Fibroblast of skin of right quadriceps (primary cell): ENCODE results near the gene CDYL.

Source experiments
- DNase-seq: peaks from one replicate; pipeline ENCODE4 v3.0.0-alpha.2; 2013

The CDYL gene

DNA sequence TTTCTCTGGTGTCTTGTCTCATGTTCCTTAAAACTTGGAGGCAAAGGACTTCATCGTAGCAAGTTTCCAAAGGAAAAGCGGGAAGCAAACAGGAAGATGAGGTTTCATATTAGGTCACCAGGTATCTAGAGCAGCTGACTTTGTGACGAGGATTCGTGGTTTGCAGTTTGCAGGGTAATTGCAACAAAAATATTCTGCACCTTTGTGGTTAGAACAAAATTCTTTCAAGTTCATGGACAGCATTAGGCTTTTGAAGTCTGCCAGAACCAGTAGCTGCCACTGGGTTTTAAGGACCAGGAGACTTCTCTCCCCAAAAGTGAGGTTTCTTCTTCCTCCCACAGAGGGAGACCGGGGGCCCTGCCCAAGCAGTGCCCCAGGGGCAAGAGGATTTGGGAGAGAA lies 164.2 kb downstream of the CDYL start:
- DNase-seq, result no peak

DNA sequence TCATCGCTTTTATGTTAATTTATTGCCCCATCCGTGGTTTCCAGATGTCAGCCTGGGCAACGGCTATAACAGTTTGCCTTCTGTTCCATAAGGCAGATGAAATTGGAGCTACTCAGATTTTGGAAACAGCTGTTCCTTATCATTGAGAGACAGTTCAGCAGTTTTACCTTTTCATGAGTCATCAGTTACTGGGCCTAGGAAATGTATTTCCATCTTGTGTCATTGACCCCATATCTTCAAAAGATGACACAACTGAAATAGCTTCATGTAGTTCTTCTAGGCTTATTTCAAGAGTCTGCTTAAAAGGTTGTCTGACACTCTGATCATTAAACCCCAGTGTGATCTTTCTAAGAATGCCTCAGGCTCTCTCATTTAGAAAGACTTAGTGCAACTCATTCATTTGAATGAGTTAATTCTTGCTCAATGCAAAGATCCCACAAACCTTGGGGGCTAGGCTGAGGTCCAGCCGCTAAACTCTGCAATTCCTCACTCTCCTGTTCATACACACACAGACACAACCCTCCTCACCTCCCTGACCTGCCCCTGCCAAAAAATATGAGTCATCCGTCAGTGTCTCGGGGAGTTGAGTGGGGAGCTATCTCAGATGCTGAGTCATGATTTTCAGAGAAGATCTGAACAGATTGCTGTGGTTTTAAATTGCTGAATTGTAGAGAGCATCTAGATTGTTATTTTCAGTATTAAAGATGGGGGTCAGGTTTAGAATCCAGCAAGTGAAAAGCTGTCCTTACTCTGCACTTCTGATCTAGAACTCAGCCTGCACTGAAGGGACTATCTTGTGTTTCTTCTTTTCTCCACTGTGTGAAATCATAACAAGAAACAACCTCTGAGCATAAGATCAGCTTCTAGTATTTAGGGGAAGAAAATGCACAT lies 165.8 kb downstream of the CDYL start:
- DNase-seq, result peak; percentile 98

DNA sequence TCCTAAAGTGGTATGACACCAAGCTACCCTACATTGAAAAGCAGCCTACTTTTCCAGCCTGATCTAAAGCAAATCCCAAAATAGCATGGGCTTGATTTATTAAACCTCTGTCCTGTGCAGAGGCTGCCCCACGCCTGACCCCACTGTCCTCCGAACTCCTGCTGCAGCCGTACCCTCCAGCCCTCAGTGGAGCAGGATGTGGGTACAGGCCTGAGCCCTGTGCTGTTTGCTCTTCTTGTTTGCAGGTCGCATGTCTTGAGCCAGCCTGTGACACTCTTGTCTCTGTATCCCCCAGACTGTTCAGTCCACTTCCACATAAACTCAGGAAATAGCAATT lies 166.4 kb downstream of the CDYL start:
- DNase-seq, result no peak

DNA sequence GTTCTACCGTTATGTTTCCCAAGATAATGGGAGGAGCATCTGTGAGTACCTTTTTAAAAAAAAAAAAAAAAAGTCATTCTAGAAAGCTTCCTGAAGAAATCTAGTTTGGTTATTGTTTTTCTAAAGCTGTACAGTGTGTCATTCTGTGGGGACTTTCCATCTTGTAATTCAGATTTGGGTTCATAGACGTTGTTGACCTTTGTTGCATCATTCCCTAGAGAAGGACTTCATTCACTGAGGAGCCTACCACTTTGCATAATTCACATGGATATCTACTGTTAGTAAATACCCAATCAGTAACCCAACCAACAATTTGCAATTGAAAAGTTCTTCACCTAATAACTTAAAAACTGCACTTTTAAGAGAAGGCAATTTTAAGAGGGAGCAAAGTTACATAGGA lies 167.5 kb downstream of the CDYL start:
- DNase-seq, result no peak

DNA sequence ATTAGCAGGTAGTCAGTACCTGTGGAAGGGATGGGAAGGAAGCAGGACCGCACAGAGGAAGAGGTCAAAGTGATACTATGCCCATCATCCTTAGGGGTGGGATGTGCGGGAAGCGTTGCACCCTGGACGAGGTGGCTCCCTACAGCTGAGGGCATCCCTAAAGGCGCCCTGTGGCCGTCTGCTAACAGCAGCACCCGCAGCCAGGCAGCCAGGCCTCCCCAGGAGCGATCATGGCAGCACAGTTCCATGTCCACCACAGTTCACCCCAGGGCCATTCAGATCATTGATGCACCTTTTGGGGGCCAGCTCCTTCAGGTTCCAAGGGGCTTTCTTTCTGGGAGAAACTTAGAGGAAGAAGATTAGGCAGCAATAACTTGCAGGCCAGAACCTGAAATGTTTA lies 168.1 kb downstream of the CDYL start:
- DNase-seq, result no peak

DNA sequence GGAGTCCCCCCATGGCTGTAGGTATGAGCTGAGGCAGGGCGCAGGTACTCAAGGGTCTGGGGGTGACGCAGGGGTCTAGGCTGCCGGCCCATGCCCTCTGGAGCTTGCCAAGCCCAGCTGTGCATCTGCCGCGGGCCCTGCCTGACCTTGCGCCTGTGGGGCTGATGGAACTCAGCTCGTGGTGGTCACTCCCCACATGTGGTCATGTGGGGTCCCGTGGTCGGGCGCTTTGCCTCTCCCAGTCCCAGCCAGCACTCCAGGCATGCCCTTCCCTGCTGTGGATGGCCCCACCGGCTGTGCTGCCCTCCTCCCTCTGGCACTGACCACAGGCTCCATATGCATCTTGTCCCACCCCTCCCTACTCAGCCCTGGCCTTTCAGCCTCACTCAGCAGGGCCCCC lies 170.3 kb downstream of the CDYL start:
- no peak for DNase-seq

DNA sequence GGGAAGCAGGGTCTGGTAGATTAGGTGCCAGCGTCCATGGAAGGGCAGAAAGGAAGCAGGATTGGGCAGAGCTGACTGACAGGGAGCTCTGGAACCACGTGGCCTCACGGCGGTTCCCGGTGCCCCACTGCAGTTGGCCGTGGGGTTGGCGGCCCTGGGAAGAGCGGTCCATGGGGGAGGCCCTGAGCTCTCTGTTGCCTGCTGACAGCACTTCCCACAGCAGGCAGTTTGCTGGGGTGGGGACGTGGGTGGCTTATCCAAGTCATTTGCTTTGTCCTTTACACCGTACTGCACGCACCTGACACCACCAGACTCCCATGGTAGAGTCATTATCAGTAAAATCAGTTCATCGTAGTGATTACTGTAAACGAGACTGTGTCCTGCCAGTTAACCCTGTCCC lies 171.5 kb downstream of the CDYL start:
- no peak for DNase-seq

DNA sequence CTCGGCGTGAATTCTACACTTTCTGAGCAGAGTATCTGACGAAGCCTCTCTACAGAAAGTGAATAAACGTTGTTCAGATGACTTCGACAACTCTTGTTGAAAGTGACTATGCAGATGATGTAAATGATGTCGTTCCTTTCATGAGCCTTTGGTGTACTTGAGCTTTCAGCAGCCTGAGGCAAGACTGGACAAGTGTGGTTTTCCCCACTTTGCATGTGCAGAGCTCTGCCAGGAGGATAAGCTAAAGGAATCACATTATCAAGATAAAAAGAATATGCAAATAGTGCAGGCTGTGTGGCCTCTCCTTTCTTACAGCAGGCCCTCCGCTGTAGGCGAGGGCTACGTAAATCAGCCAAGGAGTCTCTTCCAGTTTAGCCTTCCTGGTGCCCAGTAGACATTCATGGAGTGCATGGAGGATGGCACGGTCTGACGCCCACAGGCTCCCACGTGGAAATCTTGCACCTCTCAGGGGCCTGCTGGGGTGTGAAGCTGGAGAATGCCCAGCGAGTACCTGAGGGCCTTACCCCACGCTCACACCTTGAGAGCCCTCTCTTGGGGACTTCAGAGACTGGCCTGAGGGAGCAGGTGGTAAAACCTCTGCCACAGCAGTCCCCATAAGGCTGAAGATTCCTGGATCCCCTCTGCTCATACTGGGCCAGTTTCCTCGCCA lies 172.7 kb downstream of the CDYL start:
- DNase-seq, result no peak

DNA sequence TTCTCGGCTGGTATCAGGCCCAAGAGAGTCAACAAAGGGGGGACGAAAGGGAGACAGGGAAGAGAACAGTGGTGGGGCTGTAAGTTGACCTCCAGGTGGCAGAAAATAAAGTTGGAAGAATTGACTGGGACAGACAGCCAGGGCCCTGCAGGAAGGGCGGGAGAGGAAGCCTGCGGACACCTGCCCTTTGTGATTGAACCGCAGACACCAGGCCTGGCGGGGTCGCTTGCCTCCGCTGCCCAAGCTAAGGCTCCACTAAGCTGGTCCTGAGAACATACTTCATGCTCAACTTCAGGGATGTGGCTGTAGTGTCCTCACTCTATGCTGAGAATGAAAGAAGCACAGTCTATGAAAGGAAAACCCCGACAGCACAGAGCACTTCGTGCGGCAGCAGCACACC lies 173.9 kb downstream of the CDYL start:
- DNase-seq, result no peak

DNA sequence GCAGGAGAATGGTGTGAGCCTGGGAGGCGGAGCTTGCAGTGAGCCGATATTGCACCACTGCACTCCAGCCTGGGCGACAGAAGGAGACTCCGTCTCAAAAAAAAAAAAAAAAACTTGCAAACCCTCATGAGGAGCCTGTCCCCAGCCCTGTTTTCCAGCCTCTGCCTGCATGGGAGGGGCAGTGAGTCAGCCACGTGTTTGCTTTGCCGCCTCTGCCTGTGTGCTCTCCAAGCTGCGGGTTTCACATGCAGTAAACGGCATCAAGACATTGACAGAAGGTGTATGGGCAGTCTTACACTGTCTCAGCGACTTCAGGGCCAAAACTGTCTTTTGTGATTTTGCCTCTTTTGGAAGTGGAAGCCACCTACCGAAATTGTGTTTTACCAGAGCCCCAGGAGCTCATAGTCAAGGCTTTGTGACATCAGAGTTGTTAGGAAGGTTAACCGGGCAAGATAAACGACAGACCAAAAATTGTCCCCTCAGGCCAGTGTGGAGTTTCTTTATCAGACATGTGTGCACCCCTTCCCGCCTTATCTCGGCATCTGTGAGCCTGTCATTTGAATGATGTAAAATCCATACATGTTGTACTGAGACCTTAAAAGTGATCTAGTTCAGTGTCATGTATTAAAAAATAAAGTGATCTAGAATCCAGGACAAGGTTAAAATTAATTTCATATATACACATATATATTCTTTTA lies 174.8 kb downstream of the CDYL start:
- DNase-seq, result no peak

DNA sequence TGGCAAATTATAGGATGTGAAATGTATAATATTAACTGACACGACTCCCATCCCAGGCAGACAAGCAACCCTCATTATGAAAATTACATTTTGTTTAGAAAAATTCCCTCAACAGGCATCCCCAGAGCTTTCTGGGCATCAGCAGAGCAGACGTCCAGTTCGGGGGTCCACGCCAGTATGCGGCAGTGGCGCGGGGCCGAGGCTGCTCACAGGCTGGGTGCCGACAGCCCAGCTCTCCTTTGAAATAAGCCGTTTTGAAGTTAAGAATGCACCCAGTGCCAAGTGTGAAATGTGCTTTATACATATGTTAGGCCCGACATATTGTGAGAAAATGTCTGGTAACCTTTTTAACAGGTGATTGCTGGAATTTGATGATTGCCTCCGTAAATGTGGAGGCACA lies 177.2 kb downstream of the CDYL start:
- DNase-seq, result no peak

DNA sequence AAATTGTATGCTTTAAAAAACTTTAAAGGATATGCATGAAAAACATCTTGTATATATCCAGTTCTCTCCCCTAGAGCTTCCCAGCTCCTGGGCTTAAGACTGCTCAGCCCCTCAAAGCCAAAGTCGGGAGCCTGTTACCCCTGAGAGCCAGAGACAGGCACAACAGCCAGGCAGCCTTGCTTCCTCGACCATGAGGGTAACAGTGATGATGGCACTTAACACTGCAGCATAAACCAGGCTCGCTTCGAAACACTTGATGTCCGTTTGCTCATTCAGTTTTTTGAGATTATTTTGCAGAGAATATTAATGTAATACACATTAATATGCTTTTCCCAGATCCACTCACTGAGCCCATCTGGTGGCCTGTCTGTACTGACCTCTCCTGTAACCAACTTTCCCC lies 180.4 kb downstream of the CDYL start:
- DNase-seq, result no peak

DNA sequence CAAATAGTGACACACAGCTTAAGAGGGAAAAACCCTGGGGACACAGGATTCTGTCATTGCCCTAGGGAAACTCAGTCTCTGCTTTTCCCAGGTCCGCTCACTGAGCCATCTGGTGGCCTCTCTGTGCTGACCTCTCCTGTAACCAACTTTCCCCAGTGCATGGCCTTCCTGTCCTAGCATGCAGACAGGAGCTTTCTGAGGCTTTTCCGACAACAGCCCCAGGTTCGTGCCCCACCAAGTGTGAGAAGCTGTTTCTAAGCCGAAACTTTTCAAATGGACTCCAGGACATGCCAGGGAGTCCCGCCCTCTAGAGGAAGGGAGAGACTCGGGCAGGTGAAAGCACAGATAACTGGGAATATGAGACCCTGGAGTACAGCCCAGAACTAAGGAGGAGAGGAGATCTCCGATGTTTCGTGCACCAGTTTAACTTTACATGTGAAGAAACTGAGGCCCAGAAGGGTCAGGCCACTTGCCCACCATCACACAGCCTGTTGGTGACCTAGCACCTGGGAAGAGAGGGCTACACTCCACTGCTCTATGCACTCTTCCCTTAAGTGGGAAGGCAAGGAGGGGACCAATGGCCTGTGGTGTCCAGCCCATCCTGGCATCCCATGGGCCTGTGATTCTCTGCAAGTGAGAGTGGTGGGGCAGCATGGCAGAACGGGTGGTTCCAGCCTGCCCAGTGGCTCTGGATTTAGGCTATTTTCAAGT lies 181.5 kb downstream of the CDYL start:
- DNase-seq, result no peak

DNA sequence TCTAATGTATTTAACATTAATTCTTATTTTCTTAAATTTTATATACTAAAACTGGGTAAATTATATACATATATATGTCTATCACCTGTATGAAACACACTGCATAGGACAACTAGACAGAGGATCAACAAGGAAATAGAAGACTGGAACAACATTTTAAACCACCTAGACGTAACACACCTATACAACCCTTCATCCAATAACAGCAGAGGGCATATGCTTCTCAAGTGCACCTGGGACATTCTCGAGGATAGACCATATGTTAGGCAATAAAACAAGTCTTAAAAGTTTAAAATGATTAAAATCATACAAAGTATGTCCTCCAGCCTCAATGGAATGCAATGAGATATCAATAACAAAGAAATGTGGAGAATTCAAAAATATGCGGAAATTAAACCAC lies 182.4 kb downstream of the CDYL start:
- no peak for DNase-seq

DNA sequence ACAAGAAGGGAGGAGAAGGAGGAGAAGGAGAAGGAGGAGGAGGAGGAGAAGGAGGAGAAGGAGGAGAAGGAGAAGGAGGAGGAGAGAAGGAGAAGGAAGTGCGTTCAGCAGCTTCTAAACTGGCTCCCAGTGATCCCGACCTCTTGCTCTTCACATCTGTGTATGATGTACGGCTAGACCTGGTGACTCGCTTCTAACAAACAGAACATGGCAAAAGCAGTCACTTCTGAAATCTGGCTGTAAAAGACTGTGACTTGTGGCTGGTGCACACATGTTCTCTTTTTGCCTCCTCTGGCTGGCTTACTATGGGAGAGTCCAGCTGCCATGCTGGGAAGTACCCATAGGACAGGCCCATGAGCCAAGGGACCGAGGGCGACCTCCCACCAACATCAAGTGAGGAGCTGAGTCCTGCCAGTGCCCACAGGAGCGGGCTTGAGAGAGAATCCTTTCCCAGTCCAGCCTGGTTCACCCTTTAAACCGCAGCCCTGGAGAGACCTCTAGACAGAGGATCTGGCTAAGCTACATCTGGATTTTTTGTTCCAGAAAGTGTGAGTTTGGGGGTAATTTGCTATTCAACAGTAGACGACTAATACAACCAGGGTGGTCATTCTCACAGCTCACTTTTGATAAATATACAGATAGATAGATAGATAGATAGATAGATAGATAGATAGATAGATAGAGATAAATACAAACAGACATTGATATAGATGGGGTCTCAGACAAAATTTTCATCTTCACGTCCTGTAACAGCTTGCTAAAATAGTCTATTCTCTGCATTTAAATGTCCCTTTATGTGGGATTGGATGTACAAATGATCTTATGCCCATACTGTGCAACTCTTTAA lies 185.3 kb downstream of the CDYL start:
- DNase-seq, result no peak

DNA sequence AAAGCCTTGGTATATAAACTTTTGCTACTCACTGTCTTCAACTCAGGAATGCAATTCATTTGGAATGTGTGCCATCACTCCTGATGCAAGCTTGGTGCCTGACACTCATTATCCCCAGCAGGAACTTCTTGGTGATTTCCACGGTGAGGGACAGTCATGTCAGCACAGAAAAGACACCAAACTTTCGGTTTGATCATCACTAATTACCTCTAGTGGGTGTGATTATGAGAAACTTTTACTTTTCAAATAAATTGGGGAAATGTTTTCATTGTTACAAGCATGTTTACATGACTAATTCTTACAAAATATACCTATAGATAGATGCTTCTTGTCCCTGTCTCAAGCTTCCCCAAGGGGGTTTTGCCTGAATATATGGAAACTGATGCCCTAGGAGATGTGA lies 186.7 kb downstream of the CDYL start:
- no peak for DNase-seq

DNA sequence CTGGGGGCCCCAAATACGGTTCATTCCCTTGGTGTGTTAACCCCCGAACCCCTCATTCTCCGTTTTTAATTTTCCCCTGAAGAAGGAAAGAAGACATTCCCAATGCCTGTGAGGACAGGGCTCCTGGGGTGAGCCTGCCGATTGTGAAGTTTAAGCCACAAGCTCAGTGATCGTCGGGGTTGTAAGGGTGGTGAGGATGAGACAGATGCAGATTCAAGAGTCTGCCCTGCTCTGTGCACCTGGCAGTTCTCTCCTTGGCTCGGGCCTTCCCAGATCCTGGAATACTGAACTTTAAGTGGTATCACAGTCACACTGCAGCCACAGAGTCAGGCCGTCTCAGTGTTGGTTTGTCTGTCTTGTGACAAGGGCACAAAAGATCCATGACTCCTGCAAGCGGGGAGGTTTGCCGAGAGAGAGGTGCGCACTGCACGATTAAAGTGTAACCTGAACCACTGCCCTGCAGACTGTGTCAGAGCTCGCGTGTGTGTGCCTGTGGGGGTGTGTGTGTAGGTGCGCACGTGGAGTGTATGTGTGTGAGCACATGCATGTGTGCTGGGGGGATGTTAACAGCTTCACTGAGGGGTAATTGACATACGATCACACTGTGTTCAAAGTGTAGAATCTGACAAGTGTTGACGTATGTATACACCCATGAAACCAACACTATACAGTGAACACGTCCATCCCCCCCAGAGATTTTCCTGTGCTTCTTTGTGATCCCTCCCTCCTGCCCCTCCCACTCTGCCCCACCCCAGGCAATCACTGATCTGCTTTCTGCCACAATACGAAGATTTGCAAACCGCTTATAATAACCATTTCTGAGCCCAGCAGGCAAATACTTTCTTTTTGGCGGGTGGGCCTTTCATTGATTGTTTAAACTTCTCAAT lies 188.7 kb downstream of the CDYL start:
- DNase-seq, result no peak

DNA sequence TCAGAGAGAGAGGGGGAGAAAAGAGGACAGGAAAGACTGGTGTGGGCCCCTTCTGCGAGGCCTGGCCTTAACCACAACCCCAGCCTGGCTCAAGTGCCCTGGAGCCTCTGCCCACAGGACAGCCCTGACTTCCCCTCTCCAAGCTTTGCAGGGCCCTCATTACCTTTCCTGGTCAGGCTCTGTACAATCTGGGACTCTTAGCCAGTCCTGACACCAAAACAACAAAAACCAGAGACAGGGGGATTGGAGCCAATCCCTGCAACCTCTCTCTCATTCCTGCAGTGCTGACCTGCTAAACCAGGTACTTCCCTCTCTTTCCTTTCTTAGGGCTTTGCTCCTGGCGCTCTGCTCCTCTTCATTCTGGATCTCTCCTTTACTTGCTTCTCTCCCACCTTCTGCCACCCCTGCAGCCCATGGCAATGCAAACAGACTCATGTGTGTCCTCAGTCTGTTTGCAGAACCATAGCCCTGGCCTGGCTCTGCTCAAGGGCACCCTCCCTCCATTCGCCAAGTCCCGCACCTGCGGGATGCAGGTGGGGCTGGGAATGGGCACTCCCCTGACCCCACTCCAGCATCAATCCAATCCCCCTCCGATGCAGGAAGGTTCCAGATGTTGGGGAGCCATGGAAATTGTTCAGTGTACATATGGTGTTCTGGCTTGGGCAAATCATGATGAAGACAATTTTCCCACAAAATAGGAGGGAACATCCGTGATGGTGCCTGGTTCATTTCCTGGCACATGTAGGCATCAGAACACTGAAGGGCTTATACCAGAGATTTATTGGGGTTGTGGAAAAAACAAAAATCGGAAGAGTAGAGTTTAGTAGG lies 189.6 kb downstream of the CDYL start:
- no peak for DNase-seq

DNA sequence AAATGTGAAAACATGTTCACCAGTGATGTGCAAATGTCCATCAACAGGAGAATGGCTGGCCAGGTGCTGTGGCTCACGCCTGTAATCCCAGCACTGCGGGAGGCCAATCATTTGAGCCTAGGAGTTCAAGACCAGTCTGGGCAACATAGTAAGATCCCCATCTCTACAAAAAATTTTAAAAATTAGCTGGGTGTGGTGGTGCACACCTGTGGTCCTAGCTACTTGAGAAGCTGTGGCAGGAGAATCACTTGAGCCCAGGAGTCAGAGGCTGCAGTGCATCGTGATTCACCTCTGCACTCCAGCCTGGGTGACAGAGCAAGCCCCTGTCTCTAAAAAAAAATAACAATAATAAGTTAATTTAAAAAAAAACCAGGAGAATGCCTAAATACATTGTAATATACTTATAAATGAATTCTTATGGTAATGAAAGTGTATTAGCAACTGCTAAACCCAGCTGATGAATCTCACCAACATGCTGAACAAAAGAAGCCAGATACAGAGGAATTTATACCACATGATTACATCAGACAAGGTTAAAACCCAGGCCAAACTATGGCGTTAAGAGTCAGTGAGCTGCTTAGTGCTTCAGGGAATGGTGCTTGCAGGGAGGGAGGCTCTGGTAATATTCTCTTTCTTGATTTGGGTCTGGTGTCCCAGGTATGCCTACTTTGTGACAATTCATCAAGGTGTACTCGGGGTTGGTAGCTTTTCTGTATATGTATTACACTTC lies 191.3 kb downstream of the CDYL start:
- DNase-seq, result no peak
